ENCODE results near the gene BBS1. TPM values are rescaled to one million over a fixed set of nuclear protein-coding genes. Genes with fewer than 3 reads are reported as not detected.

BBS1 gene
- polyA plus RNA-seq, 1 experiment = 17.7 TPM

DNA sequence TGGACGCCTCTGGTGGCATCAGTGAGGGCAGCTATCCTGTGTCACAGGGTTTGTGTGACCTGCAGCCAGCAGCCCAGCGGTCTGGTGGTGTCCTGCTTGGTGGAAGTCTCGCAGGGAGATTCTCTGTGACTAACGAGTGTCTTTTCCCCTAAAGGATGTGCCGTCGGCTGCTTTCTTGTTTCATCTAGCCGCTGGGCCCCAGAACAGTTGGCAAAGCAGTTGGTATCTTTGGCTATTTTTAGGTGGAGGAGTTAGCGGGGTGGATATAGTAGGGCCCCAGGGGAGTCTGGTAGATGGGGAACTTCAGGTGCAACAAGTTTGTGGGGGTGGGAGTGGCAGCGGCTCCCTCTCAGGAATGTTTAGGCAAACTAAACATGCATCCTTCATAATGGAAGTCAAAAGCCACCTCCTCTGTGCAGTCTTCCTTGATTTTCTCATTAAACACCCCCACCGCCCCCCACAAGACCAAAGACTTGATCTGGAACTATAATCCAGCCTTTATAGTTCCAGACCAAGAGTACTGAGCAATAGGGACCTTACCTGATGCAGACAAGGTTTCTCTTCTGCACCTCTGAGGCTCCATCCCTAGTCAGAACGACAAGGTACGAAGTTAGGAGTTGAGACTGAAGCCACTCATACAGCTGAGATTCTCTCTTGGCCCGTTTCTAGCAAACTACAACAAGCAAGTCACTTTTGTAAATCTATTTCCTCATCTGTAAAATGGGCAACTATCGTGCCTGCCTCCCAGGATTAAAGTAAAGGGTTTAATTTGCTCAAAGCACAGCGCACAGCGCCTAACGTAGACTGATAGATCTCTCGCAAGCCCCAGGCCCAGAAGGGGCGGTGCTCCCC lies 44.8 kb upstream of the BBS1 start:
- Histone ChIP-seq H3K4me3 (ENCODE audit: low read depth, low read length) (peak overlapping the region; percentile 69), H3K27ac (ENCODE audit: low read depth, low read length) (no peak overlapping the region), H3K9me3 (ENCODE audit: control insufficient read depth, insufficient read depth, low read length) (no peaks in the 10 kb centered on the region; the same call in 1 of the 2 replicates), H3K27me3 (ENCODE audit: control insufficient read depth, insufficient read depth, low read length) (no peaks in the 10 kb centered on the region)
- POLR2A ChIA-PET = interaction anchor here (1.0 to 2.0 kb wide), 3 partner anchors 14 to 151 kb away, joined by 6 to 32 read pairs (median 8); partner anchors contain the start of genes DPP3, MRPL11 and RBM14
- TF ChIP-seq, protein P1, sequence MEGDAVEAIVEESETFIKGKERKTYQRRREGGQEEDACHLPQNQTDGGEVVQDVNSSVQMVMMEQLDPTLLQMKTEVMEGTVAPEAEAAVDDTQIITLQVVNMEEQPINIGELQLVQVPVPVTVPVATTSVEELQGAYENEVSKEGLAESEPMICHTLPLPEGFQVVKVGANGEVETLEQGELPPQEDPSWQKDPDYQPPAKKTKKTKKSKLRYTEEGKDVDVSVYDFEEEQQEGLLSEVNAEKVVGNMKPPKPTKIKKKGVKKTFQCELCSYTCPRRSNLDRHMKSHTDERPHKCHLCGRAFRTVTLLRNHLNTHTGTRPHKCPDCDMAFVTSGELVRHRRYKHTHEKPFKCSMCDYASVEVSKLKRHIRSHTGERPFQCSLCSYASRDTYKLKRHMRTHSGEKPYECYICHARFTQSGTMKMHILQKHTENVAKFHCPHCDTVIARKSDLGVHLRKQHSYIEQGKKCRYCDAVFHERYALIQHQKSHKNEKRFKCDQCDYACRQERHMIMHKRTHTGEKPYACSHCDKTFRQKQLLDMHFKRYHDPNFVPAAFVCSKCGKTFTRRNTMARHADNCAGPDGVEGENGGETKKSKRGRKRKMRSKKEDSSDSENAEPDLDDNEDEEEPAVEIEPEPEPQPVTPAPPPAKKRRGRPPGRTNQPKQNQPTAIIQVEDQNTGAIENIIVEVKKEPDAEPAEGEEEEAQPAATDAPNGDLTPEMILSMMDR (IDR thresholded peaks at IDR 0.05; ENCODE audit: low read depth, low read length) = no peak
- DNase-seq (ENCODE audit: low read depth, low spot score) = no peak
- CTCF ChIA-PET = interaction anchor here (1.1 to 1.2 kb wide), 3 partner anchors 27 to 47 kb away, joined by 3 to 4 read pairs (median 3); partner anchors contain the start of gene MRPL11

DNA sequence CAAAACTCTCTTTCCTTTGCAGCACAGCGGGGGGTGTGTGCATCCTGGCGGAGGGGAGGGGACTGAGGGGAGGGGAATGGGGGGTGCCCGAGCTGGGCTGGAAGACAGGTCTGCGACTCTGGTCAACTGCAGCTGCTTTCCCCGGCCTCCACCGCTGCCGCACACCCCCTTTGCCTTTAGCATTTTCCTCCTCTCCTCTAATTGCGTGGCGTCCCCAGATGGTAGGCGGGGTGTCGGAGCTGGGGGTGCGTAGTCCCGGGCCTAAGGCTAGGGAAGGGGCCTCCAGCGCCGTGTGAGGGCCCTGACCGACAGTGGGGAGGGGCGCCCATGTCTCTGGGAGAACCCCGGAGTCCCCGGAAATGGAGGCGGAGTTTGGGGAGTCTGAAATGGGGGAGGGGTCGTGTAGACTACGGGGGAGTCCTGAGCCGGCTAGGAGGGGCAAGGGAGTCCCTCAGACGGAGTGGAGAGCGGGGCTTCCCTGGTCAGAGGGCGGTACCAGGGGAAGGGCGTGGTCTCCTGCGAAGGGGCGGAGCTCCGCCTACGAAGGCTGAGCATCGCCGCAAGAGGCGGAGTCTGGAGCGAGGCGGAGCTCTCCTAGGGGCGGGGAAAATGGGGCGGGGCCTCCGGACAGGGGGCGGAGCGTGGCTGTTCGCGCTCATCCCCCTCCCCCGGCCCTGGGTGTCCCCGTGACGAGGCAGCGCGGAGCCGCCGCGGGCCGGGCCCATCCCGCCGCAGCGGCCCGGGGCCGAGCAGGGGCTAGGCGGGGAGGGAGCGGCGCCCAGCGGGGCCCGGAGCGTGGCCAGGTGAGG lies 44.0 kb upstream of the BBS1 start, which contains the start of gene PELI3:
Gene PELI3, plus strand, starts transcription at position 681 of the 809 bp plus-strand sequence. CDS start 1,224 bp downstream, outside the sequence.
- peak; percentile 79 for DNase-seq (ENCODE audit: low read depth, low spot score)
- ChIA-PET CTCF (interaction anchor here (0.6 to 1.1 kb wide), 6 partner anchors 27 to 308 kb away, joined by 3 to 5 read pairs (median 3); no protein-coding TSS in a partner anchor), POLR2A (interaction anchor here (0.6 to 2.0 kb wide), 15 partner anchors 14 to 786 kb away, joined by 3 to 32 read pairs (median 4); partner anchors contain the start of genes ACTN3, DPP3, MRPL11 and RBM14)
- peak within 1 kb of the TSS; percentile 21 for H3K27ac ChIP-seq (ENCODE audit: low read depth, low read length)
- peak within 1 kb of the TSS; percentile 69 for H3K4me3 ChIP-seq (ENCODE audit: low read depth, low read length)
- no peaks in the 10 kb centered on the region for H3K27me3 ChIP-seq (ENCODE audit: control insufficient read depth, insufficient read depth, low read length)
- TF ChIP-seq, protein P1 (IDR thresholded peaks at IDR 0.05; ENCODE audit: low read depth, low read length) = no peak
- no peaks in the 10 kb centered on the region; the same call in 1 of the 2 replicates for H3K9me3 ChIP-seq (ENCODE audit: control insufficient read depth, insufficient read depth, low read length)

DNA sequence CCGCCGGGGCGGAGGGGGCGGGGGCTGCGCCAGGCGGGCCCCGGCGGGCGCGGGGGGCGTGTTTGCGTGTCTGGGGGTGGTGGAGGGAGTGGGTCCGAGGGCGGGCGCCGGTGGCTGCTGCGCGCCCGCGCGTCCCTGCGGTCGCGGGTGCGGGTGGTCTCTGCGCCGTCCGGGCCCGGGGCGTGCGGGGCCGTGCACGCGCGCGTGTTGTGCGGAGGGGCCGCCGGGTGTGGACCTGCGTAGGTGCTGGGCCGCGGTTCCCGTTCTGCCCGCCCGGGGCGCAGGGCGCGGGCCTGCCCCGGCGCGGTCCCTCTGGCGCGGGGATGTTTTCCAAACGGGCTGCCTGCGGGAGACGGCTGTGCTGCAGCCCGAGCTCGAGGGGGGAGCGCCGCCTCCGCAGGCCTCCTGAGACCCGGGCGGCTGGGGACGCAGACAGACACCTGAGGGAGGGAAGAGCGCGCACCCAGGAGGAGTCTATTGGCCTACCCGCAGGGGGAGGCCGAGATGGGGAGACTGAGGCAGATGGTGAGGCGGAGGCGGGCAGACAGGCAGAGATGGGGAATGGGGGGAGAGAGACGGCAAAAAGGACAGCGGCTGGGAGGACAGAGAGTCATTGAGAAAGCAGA lies 43.3 kb upstream of the BBS1 start:
- ChIA-PET POLR2A (interaction anchor here (0.9 to 2.0 kb wide), 8 partner anchors 13 to 179 kb away, joined by 3 to 32 read pairs (median 6); partner anchors contain the start of genes ACTN3, DPP3, MRPL11 and RBM14), CTCF (interaction anchor here (1.0 kb wide), 1 partner anchor 28 kb away, joined by 4 read pairs; the partner anchor contains the start of gene MRPL11)
- no peak overlapping the region for H3K27ac ChIP-seq (ENCODE audit: low read depth, low read length)
- H3K9me3 ChIP-seq (ENCODE audit: control insufficient read depth, insufficient read depth, low read length) = no peaks in the 10 kb centered on the region; the same call in 1 of the 2 replicates
- TF ChIP-seq, protein P1 (IDR thresholded peaks at IDR 0.05; ENCODE audit: low read depth, low read length) = peak; percentile 25; the same call in 1 of the 2 replicates
- no peak for DNase-seq (ENCODE audit: low read depth, low spot score)
- no peaks in the 10 kb centered on the region for H3K27me3 ChIP-seq (ENCODE audit: control insufficient read depth, insufficient read depth, low read length)
- H3K4me3 ChIP-seq (ENCODE audit: low read depth, low read length) = peak overlapping the region; percentile 69

DNA sequence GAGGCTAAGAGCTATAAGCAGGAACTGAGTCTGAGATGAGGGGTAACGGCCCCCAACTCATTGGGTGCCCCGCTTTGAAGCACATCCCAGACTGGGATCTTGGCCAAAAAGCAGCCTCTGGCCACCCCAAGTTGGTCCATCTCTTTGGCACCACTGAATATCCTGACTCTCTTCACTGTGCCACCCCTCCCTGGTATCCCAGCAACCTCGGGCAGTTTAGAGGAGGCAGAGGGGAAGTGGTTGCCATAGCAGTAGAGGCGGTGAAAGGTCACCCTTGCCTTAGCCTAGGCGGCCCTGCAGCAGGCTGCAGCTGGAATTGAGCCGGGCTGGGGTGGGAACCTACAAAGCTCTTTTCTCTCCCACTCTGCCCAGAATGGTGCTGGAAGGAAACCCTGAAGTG lies 42.7 kb upstream of the BBS1 start:
- TF ChIP-seq, protein P1 (IDR thresholded peaks at IDR 0.05; ENCODE audit: low read depth, low read length) = no peak
- DNase-seq (ENCODE audit: low read depth, low spot score) = no peak
- Histone ChIP-seq H3K27me3 (ENCODE audit: control insufficient read depth, insufficient read depth, low read length) (no peaks in the 10 kb centered on the region), H3K4me3 (ENCODE audit: low read depth, low read length) (peak overlapping the region; percentile 69), H3K27ac (ENCODE audit: low read depth, low read length) (no peak overlapping the region), H3K9me3 (ENCODE audit: control insufficient read depth, insufficient read depth, low read length) (no peaks in the 10 kb centered on the region; the same call in 1 of the 2 replicates)
- ChIA-PET CTCF (interaction anchor here (1.0 kb wide), 1 partner anchor 29 kb away, joined by 4 read pairs; the partner anchor contains the start of gene MRPL11), POLR2A (interaction anchor here (2.0 kb wide), 1 partner anchor 12 kb away, joined by 32 read pairs; the partner anchor contains the start of gene DPP3)

Measured in AG04450 (cell line).